Astrocyte of the cerebellum (primary cell): ENCODE results near the gene LACC1.

ENCODE experiments used
- DNase-seq: peaks from one replicate; pipeline ENCODE4 v3.0.0-alpha.2; 2011; ENCODE audit warnings: low read depth
- H3K4me3 ChIP-seq: 2 replicates; pipeline ENCODE4 v1.5.1; 2011; ENCODE audit warnings: mild to moderate bottlenecking, low read depth, low read length, moderate library complexity
- CTCF ChIP-seq: IDR thresholded peaks from 2 replicates; pipeline ENCODE4 v1.5.1; 2012; ENCODE audit warnings: low read length, low read depth, moderate library complexity, mild to moderate bottlenecking; ENCODE audit errors: missing control alignments
- in situ Hi-C: cut with HindIII; loops from 2 replicates; pipeline ENCODE4 v1.10.0; 2017; ENCODE audit warnings: low sequenced_read_pairs

LACC1 gene

GRCh38 chr13:43848001-43848649 lies 31.6 kb upstream of the LACC1 start:
- peak; percentile 37 for DNase-seq
- in situ Hi-C loops, result no loop called here
- no peak for TF ChIP-seq CTCF
- H3K4me3 ChIP-seq, result no peak overlapping the region

GRCh38 chr13:43850873-43851272 lies 28.8 kb upstream of the LACC1 start:
- no peak for DNase-seq
- in situ Hi-C loops, result no loop called here

GRCh38 chr13:43852923-43853404 lies 26.7 kb upstream of the LACC1 start:
- H3K4me3 ChIP-seq, result no peak overlapping the region
- in situ Hi-C loops, result no loop called here
- TF ChIP-seq CTCF, result no peak
- DNase-seq, result no peak

More at GRCh38 chr13:43850873-43851272, 28.8 kb upstream of the LACC1 start:
- H3K4me3 ChIP-seq, result no peak overlapping the region
- TF ChIP-seq CTCF, result no peak

GRCh38 chr13:43861863-43862262 lies 17.8 kb upstream of the LACC1 start:
- in situ Hi-C loops, result no loop called here
- H3K4me3 ChIP-seq, result no peak overlapping the region
- DNase-seq, result no peak
- TF ChIP-seq CTCF, result no peak

GRCh38 chr13:43864921-43865320 lies 14.8 kb upstream of the LACC1 start:
- H3K4me3 ChIP-seq, result no peak overlapping the region
- no peak for DNase-seq
- in situ Hi-C loops, result no loop called here
- TF ChIP-seq CTCF, result no peak

GRCh38 chr13:43865892-43866291 lies 13.8 kb upstream of the LACC1 start:
- DNase-seq, result no peak
- in situ Hi-C loops, result no loop called here

More at GRCh38 chr13:43865892-43866291, 13.8 kb upstream of the LACC1 start:
- H3K4me3 ChIP-seq, result no peak overlapping the region
- TF ChIP-seq CTCF, result no peak
